GM18867 (cell line): ENCODE data around the gene CMC1.

Source experiments
- ATAC-seq: cut with Tn5 transposase; IDR thresholded peaks from one replicate; pipeline ENCODE4 v1.9.1; 2021; ENCODE audit warnings: mild to moderate bottlenecking, moderate library complexity; ENCODE audit not compliant: unreplicated experiment

CMC1 gene

DNA sequence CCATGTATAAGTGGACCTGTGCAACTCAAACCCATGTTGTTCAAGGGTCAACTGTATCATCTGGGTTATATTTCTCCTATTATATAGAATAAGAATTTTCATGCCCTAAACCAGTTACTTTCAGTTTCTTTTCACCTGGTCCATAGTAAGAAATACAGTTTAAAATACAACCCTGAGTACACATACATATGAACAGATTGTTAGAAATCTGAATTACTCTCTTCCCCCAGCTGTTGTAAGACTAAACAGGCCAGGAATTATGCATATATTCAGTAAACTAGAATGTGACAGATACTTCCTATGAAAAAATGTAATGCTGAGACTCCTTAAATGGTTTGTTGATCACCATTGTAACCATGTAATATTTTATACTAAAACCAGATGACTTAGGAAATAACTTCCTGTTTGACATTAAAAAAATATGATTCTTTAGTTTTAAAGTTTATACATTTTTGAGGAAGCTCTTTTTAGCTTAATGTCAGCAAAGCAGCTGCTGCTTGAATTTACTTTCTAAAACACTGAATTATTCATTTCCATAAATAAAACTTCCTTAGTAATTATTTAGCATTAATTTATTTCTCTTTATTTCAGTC, 54.6 kb downstream of the CMC1 start:
- peak; percentile 65 for ATAC-seq

- ATAC-seq = no peak
Measured at GRCh38 chr3:28299705-28300104, 58.3 kb downstream of the CMC1 start.

- ATAC-seq = no peak
Measured at GRCh38 chr3:28300345-28300962, 59.0 kb downstream of the CMC1 start.

GRCh38 chr3:28301688-28302087, 60.3 kb downstream of the CMC1 start:
- no peak for ATAC-seq

- no peak for ATAC-seq
Measured at GRCh38 chr3:28308196-28308595, 66.8 kb downstream of the CMC1 start.

- ATAC-seq = no peak
Measured at GRCh38 chr3:28315711-28316110, 74.3 kb downstream of the CMC1 start.

- no peak for ATAC-seq
Measured at GRCh38 chr3:28316226-28316625, 74.8 kb downstream of the CMC1 start.

GRCh38 chr3:28317438-28318022, 76.1 kb downstream of the CMC1 start:
- ATAC-seq = peak; percentile 96

GRCh38 chr3:28320981-28321380, 79.6 kb downstream of the CMC1 start:
- no peak for ATAC-seq

DNA sequence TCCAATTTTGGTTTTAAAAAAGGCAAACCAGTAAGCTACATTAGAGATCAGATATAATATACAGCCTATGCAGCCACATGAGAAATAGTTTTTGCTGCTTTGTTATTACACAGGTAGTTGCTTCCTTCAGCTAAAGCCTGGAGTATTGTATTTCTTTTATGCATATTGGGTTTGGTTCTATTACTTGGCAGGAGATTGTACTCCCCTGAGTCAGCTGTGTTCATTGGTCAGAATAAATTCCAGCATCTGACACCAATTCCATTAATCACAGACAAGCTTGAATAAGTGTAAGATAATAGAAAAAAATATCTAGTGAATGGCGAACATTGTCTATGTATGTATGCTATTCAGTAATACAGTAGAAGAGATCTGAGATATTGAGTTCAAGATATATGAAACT, 81.0 kb downstream of the CMC1 start:
- ATAC-seq = no peak

DNA sequence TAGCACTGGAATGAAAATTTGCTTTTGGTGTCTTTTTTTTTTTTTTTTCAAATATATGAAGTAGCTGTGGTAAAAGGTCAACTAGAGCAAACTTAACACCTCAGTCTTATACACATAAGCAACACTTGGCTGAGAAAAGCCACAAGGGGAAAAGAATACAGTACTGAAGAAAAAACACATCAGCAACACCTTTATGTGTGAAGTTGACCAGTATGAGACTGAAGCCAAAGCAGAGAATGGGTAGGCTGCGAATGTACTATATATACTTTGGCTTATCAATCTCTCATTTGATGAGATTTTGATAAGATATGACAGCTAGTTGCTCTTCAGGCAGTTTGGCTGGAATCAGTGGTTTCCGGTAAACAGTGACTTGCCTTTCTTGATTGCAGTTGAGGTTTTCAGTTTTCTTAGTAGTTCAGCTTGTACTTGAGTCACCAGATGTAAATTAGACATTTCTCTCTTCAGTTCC, 85.1 kb downstream of the CMC1 start:
- peak; percentile 91 for ATAC-seq

GRCh38 chr3:28328188-28329151, 87.1 kb downstream of the CMC1 start:
- no peak for ATAC-seq

DNA sequence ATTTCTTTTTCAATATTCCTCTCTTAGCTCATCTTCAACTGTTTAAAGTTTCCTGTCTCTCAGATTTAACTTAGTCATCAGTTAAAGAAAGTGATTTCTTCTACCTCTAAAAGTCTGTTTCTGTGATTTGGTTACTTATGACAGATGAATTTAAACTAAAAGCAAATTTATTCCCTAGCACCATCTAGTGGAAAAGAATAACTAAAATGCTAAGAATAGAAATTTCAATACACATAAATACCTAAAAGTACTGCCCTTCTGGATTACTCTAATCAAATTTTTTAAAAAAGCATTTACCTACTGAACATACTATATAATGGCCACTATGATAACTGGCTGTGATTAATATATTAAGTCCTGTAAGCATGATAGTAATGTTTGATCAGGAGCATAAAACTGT, 93.1 kb downstream of the CMC1 start:
- ATAC-seq = no peak

DNA sequence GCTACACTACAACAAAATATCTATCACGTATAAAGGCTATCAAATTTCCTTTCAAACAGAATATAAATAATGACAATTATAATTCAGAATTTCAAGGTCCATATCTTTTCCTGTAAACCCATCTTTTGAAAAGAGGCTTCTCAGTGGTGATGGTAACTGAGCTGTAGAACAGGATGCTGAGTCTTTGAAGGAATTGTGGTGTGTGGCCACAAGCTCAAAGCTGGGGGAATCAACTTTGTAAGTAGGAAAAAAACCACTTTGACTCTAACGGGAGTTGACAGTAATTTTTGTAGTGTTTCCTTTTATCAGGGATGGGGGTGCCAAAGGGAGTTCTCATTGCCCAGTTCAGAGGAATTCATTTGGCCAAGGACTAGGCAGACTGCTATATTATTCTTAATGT, 93.8 kb downstream of the CMC1 start:
- ATAC-seq = no peak

DNA sequence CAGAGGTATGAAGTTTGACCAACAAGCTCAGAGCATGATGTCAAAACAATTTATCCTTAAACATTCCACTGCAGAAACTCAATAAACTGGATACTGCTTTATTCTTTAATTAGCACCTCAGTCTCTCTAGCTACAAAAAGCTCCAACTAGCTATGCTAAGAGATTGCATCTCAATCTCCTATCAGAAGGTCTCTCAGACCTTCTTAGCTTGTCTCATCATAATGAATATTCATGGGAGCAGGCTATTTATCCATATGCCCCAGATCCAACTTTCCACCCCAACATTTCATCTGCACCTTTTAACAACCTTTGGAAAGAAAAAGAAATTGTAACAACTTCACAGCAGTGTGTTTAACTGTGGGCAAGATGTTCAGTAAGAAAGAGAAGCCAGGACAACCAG, 95.8 kb downstream of the CMC1 start:
- no peak for ATAC-seq

- no peak for ATAC-seq
Measured at GRCh38 chr3:28343144-28343543, 101.7 kb downstream of the CMC1 start.

- ATAC-seq = no peak
Measured at GRCh38 chr3:28345690-28346089, 104.3 kb downstream of the CMC1 start.

DNA sequence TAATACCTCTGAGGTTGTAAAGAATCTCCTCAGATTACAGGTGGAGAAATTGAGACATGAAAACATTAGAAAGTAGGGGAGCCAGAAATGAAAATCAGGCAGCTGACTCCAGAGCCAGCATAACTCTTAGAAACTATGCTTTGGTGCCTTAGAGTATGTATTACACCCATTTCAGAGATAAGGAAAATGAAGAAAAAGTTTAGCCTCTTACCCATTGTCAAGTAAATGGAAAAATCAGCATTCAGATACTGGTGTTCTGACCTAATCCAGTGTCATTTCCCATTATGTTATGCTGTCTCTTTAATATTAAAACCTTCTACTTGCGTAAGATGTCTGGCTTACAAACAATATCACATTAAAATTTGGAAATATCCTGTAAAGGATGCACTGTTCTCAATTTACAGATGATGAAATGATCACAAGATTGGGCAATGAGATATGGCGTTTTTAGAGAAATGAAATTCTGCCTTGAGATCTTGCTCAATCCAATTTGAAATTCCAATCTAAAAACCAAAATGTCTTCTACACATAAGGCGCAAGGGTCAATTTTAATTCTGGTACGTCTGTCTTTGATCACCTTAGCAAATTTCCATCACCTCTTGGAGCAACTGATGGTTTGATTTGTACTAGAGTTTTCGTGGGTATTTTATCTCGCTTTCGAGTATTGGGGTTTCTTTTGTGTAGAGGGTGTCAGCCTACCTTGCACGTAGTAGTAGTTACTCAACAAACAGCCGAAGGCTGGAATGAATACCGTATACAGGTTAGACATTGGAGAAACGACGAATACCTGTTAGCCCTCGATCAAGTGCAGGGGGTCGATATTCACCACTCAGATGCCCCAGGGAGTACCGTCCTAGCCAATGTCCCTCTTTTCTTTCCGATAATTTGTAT, 106.2 kb downstream of the CMC1 start:
- no peak for ATAC-seq

GRCh38 chr3:28348265-28348628, 106.8 kb downstream of the CMC1 start:
- no peak for ATAC-seq

GRCh38 chr3:28348629-28349468, 107.4 kb downstream of the CMC1 start, which contains the start of the genes AZI2 and ZCWPW2:
TSS of gene AZI2 (minus strand) at chr3:28348824. CDS start at chr3:28340617, 8,207 bp downstream.
TSS of gene ZCWPW2 (plus strand) at chr3:28348721. CDS start at chr3:28413069, 64,348 bp downstream.
- ATAC-seq = peak; percentile 91
